Retinal pigment epithelial cell (primary cell): Measurements from ENCODE around the gene RPLP1.

Experiments
- DNase-seq: peaks from one replicate; pipeline ENCODE4 v3.0.0-alpha.2; 2010; ENCODE audit warnings: low read depth
- H3K4me3 ChIP-seq: 2 replicates; pipeline ENCODE4 v1.5.1; 2011; ENCODE audit warnings: mild to moderate bottlenecking, low read length, control low read depth, moderate library complexity
- TF ChIP-seq, protein P1 (sequence below): conservative IDR thresholded peaks from 2 replicates; pipeline ENCODE4 v1.5.1; 2011; ENCODE audit warnings: low read depth, low read length, control low read depth, inconsistent platforms

The RPLP1 gene

DNA sequence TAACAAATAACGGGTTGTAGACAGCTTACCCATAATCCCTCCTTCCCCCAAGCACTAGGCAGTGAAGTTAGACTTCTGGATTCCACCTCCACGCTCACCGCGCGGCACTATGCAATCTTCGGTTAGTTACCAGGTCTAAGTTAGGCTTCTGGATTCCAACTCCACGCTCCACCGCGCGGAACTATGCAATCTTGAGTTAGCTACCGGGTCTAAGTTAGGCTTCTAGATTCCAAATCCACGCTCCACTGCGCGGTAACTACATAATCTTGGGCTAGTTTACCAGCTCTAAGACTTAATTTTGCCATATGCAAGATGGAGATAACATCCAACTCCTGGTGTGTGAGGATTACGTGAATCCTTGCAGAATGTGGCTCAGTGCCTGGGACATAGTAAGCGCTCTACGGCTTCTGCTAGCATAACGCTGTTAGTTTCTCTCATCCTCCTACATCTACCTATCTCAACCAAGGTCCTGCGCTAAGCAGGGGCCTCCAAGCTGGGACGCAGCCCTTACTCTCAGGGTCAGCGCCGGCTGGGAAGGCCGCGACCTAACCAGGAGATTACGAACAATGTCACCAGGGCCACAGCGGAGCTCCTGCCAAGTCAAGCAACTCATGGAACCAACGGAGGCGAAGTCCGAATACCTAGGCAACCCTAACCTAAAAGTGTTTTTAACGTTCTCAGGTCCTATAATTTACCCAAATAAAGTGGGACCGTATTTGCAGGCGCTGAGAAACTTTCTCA lies 497 bp upstream of the RPLP1 start:
- DNase-seq = no peak
- TF ChIP-seq, protein P1, sequence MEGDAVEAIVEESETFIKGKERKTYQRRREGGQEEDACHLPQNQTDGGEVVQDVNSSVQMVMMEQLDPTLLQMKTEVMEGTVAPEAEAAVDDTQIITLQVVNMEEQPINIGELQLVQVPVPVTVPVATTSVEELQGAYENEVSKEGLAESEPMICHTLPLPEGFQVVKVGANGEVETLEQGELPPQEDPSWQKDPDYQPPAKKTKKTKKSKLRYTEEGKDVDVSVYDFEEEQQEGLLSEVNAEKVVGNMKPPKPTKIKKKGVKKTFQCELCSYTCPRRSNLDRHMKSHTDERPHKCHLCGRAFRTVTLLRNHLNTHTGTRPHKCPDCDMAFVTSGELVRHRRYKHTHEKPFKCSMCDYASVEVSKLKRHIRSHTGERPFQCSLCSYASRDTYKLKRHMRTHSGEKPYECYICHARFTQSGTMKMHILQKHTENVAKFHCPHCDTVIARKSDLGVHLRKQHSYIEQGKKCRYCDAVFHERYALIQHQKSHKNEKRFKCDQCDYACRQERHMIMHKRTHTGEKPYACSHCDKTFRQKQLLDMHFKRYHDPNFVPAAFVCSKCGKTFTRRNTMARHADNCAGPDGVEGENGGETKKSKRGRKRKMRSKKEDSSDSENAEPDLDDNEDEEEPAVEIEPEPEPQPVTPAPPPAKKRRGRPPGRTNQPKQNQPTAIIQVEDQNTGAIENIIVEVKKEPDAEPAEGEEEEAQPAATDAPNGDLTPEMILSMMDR = no peak
- H3K4me3 ChIP-seq = peak overlapping the region; percentile 97

DNA sequence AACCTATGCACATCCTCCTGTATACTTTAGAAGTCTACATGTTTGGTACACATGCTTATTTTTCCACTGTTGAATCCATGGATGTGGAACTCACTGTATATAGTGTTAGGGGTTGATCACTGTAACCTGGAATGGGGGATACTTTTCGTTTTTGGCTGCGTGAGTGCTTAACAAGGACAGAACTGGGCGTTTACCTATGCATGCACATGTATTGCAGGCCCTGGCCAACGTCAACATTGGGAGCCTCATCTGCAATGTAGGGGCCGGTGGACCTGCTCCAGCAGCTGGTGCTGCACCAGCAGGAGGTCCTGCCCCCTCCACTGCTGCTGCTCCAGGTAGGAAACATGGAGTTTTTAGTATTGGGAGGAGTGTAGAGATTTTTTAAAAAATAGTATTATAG lies 2.3 kb downstream of the RPLP1 start:
- no peak for DNase-seq
- H3K4me3 ChIP-seq = peak overlapping the region; percentile 97
- TF ChIP-seq, protein P1 = no peak

- no peak for DNase-seq
- no peak overlapping the region for H3K4me3 ChIP-seq
- TF ChIP-seq, protein P1 = no peak
Measured at GRCh38 chr15:69456208-69457166, 3.9 kb downstream of the RPLP1 start.

DNA sequence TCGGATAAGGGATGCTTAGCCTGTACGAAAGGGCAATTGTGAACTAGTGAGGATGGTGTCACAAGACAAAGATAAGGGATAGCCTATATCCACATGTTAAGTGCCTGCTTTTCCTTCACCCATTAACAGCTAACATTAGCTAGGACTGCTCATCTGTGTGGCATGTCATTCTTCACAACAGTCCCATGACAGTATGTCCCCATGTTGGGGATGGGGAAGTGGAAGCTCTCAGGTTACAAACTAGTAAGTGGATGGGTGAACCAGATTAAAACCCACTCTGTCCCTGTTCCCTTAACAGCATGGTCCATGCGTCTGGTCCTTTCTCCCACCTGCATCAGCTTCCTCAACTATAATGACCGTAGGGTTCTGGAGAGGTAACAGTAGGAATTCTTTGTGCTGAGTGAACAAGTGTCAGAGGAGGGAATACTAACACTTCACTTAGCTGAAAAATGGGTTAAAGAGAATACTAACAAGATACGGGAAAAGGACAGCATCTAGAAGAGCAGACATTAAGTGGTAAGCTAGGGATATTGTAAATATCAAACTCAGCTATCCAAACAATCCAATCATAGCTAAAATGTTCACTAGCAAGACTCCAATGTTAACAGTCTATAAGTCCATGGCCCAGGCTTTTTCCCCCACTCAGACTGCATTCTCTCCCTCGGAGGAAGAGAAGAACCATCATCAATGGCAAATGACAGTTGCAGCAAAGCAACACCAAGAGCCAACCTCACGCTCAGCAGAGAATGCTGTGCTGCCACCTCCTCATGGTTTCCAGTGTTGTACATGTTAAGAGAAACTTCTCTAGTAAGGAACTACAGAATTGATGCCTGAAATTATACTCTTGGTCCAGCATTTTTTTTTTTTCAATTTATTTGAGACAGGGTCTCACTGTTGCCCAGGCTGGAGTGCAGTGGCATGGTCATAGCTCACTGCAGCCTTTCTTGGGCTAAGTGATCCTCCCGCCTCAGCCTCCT lies 5.0 kb downstream of the RPLP1 start:
- H3K4me3 ChIP-seq = no peak overlapping the region
- TF ChIP-seq, protein P1 = no peak

DNA sequence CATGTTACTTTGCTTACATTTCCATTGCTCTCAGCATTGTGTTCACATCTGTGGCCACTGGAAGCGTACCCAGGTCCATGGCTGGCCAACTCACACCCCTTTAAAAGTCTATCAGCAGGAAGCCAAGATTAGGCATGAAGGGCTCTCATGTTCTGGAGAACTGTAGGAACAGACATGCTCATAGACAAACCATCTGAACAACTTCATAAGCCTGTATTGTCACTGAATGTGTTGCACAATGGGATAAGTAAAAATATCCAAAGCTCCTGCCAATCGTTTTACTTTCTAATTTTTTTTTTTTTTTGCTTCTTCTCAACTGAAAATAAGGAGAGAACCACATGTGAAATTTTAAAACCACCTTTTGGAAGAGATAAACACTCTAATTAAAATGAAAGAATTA lies 6.4 kb downstream of the RPLP1 start:
- H3K4me3 ChIP-seq = no peak overlapping the region
- TF ChIP-seq, protein P1 = no peak
- no peak for DNase-seq

More for the DNA sequence above, 5.0 kb downstream of the RPLP1 start:
- no peak for DNase-seq

DNA sequence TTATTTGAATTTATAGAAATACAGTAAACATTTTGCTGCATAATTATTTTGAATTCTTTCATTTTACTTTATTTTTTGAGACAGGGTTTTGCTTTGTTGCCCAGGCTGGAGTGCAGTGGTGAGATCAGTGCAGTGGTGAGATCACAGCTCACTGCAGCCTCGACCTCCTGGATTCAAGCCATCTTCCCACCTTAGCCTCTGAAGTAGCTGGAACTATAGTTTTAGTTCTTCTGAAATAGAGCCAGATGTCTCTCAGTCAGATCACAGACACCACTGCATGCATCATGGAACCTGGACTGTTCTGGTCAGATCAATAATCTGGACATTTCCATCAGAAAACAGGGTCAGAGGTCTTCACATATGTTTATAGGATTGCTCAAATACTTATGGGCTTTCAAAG lies 7.9 kb downstream of the RPLP1 start:
- H3K4me3 ChIP-seq = no peak overlapping the region
- no peak for DNase-seq
- TF ChIP-seq, protein P1 = no peak
